Globus pallidus (tissue), 1 donor: ENCODE results near the gene PPP6R2.
A peak's percentile ranks its signal among the peaks of the same experiment; 100 is the strongest.

ENCODE experiments used
- DNase-seq: peaks from one replicate; pipeline ENCODE4 v3.0.0-alpha.2; 2015; ENCODE audit warnings: low spot score

The PPP6R2 gene, protein sequence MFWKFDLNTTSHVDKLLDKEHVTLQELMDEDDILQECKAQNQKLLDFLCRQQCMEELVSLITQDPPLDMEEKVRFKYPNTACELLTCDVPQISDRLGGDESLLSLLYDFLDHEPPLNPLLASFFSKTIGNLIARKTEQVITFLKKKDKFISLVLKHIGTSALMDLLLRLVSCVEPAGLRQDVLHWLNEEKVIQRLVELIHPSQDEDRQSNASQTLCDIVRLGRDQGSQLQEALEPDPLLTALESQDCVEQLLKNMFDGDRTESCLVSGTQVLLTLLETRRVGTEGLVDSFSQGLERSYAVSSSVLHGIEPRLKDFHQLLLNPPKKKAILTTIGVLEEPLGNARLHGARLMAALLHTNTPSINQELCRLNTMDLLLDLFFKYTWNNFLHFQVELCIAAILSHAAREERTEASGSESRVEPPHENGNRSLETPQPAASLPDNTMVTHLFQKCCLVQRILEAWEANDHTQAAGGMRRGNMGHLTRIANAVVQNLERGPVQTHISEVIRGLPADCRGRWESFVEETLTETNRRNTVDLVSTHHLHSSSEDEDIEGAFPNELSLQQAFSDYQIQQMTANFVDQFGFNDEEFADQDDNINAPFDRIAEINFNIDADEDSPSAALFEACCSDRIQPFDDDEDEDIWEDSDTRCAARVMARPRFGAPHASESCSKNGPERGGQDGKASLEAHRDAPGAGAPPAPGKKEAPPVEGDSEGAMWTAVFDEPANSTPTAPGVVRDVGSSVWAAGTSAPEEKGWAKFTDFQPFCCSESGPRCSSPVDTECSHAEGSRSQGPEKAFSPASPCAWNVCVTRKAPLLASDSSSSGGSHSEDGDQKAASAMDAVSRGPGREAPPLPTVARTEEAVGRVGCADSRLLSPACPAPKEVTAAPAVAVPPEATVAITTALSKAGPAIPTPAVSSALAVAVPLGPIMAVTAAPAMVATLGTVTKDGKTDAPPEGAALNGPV

DNA sequence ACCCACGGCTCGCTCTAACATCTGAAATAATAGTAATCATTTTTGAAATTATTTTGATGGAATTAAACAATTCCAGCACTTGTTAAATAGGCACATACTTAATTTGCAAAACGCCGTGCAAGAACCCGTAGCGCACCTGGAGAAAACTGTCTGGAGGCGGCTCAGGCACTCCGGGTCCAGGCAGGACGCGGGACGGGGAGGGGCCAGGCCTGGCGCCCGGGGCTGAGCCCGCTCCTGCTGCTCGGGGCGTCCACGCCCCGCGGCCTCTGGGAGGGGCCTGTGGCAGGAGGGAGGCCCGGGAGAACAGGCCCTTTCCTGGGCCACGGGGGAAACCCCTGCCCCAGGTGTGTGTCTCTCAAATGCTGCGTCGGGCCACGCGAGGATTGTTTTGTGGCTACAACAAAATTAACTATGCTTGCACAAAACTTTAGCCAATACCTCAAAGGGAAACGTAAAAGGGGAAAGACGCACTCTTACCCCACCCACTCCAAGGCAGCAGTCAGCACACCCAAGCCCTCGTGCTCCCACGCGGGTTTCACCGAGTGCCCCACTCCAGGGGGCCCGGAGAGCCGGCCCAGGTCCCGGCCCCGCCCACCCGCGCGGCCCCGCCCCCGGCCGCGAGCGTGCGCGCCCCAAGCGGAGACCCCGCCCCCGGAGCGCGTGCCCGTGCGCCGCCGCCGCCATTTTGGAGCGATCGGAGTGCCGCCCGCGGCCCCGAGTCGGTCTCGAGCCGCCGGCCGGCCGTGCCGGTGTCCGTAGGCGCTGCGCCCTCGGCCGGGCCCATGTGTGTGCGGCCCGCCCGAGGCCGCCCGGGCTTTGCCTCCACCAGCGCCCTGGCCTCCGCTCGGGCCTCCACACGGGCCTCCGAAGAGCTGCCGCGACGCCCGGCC lies at the start of gene PPP6R2:
Gene PPP6R2 (plus strand): TSS at position 677 of the 890 bp plus-strand sequence. CDS start 50,582 bp downstream, outside the sequence.
- peak; percentile 71 for DNase-seq

- DNase-seq: no peak
These were observed 49.4 kb upstream of the PPP6R2 start for GRCh38 chr22:50293441-50294318.

DNA sequence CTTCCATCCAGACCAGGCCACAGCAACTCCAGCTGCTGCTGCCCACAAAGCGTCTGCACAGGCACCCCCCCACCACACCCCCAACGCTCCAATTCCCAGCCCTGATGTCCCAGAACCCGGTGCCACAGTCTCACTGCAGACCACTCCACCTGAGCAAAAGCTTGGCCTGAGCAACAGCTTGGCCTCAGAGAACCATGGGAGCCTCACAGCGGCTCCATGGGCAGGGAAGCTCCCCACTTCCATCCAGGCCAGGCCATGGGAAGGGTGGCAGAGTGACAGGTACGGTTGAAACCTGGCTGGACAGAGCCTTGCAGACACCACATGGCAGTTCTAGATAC lies 48.8 kb upstream of the PPP6R2 start:
- no peak for DNase-seq

- no peak for DNase-seq
These were observed 46.3 kb upstream of the PPP6R2 start for GRCh38 chr22:50296658-50297490.

- DNase-seq: no peak
These were observed 45.4 kb upstream of the PPP6R2 start for GRCh38 chr22:50297510-50298265.

DNA sequence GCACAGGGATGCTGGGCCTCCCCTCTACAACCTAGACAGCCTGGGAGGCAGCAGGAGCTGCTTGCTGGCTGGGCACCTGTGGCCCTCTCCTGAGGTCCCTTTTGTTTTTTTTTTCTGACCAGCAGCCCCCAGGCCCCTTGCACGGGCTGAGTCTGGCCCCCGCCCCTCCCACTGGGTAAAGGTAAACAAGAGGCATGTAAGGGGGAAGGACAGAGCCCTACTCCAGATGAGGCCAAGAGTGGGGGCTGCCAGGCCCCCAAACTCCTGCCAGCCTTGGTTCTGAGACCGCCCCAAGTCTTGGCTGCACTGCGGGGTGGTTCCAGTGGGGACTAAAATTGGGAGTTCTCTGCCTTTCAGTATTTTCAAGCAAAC lies 44.9 kb upstream of the PPP6R2 start:
- no peak for DNase-seq

DNA sequence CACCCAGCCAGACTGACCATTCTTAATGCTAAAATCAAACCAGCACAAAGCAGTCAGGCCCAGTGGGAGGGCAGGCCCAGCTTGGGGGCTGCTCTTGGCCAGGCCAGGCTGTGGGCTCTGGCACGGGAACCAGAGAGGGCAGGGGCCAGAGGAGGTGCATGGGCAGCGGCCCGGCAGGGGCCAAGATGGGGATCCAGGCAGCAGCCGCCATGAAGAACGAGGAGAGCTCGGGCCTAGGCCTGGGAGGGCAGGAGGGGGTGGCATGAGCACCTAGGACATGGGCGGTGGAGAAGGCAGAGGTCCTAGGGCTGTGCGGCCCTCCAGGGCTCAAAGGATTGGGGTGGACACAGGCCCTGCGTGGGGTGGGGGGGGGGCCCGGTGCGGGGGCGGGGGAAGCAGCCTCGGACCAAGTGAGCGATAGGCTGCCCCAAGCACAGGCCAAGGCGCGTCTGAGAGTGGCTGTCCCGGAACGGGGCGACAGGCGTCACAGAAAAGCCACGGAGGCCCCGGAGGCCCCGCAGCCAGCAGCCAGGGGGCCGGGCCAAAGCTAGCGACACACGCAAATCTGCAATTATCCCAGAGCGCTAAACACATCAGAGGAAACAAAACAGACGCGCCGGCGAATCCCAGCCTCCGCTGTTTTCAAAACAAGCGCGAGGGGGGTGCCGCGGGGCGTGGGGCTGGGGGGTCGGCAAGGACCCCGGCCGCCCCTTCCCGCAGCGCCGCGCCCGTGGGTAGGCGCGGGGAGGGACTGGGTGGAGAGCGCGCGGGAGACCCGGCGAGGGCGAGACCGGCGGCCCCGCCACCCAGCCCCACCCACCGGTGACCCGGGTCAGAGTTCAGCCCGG lies 44.0 kb upstream of the PPP6R2 start:
- peak; percentile 17 for DNase-seq

GRCh38 chr22:50299785-50300619 lies 43.1 kb upstream of the PPP6R2 start:
- DNase-seq: no peak

GRCh38 chr22:50300620-50301257 lies 42.4 kb upstream of the PPP6R2 start:
- DNase-seq: no peak

DNA sequence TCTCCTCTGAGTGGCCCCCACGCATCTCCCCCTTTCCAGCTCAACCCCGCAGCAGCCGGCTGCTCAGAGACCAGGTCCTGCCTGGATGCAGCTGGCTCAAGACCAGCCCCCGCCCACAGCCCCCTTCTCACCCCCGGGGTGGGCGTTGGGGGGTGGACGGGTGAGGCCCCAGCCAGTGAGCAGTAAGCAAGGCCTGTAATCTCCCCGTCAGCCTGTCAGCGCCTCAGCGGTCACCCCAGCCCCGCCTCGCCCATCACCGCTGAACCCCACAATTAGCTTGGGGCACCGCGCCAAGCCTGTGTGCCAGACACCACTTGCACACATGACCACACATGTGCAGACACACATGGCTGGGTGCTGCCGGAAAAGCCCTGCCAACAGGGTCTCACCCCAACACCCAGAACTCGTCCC lies 41.5 kb upstream of the PPP6R2 start:
- DNase-seq: no peak

GRCh38 chr22:50302041-50302541 lies 41.0 kb upstream of the PPP6R2 start:
- DNase-seq: no peak

- DNase-seq: no peak
These were observed 40.6 kb upstream of the PPP6R2 start for GRCh38 chr22:50302564-50302963.

GRCh38 chr22:50303515-50303847 lies 39.6 kb upstream of the PPP6R2 start:
- no peak for DNase-seq

DNA sequence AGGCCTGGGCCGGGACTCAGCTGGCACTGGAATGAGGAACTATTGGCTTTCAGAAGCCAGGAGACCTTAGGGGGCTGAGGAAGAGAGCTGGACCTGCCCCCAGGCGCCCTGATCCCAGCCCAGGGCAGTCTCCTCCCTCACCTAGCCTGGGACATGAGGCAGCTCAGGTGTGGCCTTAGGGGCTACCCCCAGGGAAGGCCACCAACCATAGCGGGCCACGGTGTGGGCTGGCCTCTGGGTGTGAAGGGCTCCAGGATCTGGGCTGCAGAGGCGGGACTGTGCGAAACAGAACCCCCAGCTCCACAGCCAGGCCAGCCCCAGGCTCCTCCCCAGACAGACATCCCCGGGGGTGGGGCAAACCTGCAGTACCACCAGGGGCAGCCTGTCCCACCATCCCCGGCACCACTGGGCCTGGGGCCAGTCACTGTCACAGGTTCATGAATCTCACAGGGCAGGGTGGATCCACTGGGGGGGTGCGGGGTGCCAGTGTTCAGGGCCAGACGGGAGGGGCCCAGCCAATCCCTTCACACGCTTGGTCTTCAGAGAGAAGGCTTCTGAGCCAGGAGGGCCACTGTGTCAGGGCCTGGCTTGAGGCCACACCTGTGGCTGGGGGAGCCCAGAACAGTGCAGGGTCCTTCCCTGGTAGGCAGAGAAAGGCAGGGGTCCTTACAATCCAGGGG lies 39.1 kb upstream of the PPP6R2 start:
- DNase-seq: peak; percentile 66

- peak; percentile 64 for DNase-seq
These were observed 38.4 kb upstream of the PPP6R2 start for GRCh38 chr22:50304528-50305392.
